OCI-LY3 (cell line): ENCODE results near the gene NOP10.

Experiments
- CTCF ChIP-seq: fragments of 200-600, 300-600 bp; sonication (generic); IDR thresholded peaks from 2 replicates; pipeline ENCODE4 v1.5.1; 2014; ENCODE audit warnings: antibody characterized with exemption, low read length, low read depth
- EZH2phosphoT487 ChIP-seq: fragments of 200-600 bp; shearing (Covaris generic); IDR thresholded peaks from 2 replicates; pipeline ENCODE4 v1.6.1; 2018; ENCODE audit warnings: antibody characterized with exemption, mixed run types, low read depth

GRCh38 chr15:34349769-34350168 lies 6.8 kb upstream of the NOP10 start:
- TF ChIP-seq EZH2phosphoT487 (no peak), CTCF (no peak)
